ENCODE measurements around the gene CHST12. TPM values are rescaled to one million over a fixed set of nuclear protein-coding genes. Genes with fewer than 3 reads are reported as not detected.
"Not testable (repeated sequence)": the region's sequence is repeated elsewhere in the genome, so short reads cannot be mapped to it uniquely, and the experiment has no call there.

Gene CHST12
- total RNA-seq, 2 donors from 2014 or later, result 4.7 to 11.2 TPM

DNA sequence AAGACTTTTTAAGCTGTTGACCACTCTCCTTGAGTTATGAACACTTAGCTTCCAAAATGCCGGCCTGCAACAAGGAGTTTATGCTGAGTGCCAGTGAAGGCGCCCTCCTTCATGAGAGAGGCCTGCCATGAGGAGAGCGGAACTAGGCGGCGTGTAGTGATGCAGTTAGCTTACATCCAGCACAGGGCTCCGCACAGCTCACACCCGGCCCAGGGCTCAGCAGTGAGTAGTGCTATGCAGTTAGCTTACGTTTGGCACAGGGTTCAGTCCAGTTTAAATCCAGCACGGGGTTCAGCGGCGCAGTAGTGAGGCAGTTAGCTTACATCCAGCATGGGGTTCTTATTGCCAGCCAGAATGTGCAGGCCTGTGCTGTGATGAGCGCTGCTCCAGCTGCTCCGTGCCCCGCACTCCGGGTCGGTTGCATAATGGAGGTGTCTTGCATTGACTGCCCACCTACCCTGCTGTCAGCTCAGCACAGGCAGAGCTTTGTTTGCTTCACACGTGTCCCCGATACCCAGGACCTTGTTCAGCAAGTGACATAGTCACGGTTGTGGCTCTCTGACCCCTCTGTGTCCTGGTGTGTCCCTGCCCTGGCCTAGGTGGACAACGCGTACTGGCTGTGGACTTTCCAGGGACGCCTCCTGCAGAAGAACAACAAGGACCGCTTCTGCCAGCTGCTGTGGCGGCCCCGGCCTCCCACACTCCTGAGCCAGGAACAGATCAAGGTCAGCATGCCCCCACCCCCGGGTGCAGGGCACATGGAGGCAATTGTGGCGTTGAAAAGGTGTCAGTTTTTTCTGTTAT lies 26.9 kb upstream of the CHST12 start:
- peak in 2 of 3 donors; percentile 35 to 40 for TF ChIP-seq POLR2A (IDR thresholded peaks at IDR 0.05)
- TF ChIP-seq, protein P1, sequence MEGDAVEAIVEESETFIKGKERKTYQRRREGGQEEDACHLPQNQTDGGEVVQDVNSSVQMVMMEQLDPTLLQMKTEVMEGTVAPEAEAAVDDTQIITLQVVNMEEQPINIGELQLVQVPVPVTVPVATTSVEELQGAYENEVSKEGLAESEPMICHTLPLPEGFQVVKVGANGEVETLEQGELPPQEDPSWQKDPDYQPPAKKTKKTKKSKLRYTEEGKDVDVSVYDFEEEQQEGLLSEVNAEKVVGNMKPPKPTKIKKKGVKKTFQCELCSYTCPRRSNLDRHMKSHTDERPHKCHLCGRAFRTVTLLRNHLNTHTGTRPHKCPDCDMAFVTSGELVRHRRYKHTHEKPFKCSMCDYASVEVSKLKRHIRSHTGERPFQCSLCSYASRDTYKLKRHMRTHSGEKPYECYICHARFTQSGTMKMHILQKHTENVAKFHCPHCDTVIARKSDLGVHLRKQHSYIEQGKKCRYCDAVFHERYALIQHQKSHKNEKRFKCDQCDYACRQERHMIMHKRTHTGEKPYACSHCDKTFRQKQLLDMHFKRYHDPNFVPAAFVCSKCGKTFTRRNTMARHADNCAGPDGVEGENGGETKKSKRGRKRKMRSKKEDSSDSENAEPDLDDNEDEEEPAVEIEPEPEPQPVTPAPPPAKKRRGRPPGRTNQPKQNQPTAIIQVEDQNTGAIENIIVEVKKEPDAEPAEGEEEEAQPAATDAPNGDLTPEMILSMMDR (IDR thresholded peaks at IDR 0.05), result no peak

DNA sequence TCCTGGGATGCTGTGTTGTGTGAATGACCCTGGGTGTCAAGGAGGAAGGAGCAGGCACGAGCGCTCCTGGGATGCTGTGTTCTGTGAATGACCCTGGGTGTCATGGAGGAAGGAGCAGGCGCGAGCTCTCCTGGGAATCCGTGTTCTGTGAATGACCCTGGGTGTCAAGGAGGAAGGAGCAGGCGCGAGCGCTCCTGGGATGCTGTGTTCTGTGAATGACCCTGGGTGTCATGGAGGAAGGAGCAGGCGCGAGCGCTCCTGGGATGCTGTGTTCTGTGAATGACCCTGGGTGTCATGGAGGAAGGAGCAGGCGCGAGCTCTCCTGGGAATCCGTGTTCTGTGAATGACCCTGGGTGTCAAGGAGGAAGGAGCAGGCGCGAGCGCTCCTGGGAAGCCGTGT lies 25.9 kb upstream of the CHST12 start:
- peak in 1 of 4 donors; percentile 43 for DNase-seq
- H3K9me3 ChIP-seq; H3K4me3 ChIP-seq; H3K27me3 ChIP-seq; intact Hi-C loops (cut with DNase I); ATAC-seq: not testable (repeated sequence)
- Histone ChIP-seq H3K4me1 (peaks cover 40% of the 10 kb centered on the region), H3K27ac (peak overlapping the region in 2 of 4 donors; percentile 74 to 83), H3K36me3 (replicated peaks in 1 of 2; ENCODE audit: insufficient read depth in 1 of 2, low read depth in 2 of 2) (peaks cover 0 to 54% of the 10 kb centered on the region in 2 donors)
- WGBS, 2 donors, result 85 to 94% methylated on average over 13 to 17 of the region's 18 CpGs

More for the DNA sequence above, 26.9 kb upstream of the CHST12 start:
- peaks cover 0 to 59% of the 10 kb centered on the region in 2 donors for H3K36me3 ChIP-seq (replicated peaks in 1 of 2; ENCODE audit: insufficient read depth in 1 of 2, low read depth in 2 of 2)
- H3K27me3 ChIP-seq, result no peaks in the 10 kb centered on the region
- H3K9me3 ChIP-seq, result no peaks in the 10 kb centered on the region
- ATAC-seq, result peak; percentile 91
- intact Hi-C loops (cut with DNase I), result no loop called here
- 45 to 58% methylated on average over 16 to 27 of the region's 27 CpGs for WGBS, 2 donors
- H3K4me3 ChIP-seq, result no peak overlapping the region
- DNase-seq, result peak; percentile 88 to 94 (median 94)
- peaks cover 40% of the 10 kb centered on the region for H3K4me1 ChIP-seq
- peak overlapping the region; percentile 74 to 86 (median 82) for H3K27ac ChIP-seq

DNA sequence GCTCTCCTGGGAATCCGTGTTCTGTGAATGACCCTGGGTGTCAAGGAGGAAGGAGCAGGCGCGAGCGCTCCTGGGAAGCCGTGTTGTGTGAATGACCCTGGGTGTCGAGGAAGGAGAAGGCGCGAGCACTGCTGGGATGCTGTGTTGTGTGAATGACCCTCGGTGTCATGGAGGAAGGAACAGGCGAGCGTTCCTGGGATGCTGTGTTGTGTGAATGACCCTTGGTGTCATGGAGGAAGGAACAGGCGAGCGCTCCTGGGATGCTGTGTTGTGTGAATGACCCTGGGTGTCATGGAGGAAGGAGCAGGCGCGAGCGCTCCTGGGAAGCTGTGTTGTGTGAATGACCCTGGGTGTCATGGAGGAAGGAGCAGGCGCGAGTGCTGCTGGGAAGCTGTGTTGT lies 25.3 kb upstream of the CHST12 start:
- DNase-seq; ATAC-seq; H3K27ac ChIP-seq; H3K4me3 ChIP-seq; H3K9me3 ChIP-seq; intact Hi-C loops (cut with DNase I); H3K27me3 ChIP-seq: not testable (repeated sequence)
- Histone ChIP-seq H3K4me1 (peaks cover 37% of the 10 kb centered on the region), H3K36me3 (replicated peaks in 1 of 2; ENCODE audit: insufficient read depth in 1 of 2, low read depth in 2 of 2) (peaks cover 0 to 48% of the 10 kb centered on the region in 2 donors)
- 89 to 91% methylated on average over 13 to 18 of the region's 18 CpGs for WGBS, 2 donors

DNA sequence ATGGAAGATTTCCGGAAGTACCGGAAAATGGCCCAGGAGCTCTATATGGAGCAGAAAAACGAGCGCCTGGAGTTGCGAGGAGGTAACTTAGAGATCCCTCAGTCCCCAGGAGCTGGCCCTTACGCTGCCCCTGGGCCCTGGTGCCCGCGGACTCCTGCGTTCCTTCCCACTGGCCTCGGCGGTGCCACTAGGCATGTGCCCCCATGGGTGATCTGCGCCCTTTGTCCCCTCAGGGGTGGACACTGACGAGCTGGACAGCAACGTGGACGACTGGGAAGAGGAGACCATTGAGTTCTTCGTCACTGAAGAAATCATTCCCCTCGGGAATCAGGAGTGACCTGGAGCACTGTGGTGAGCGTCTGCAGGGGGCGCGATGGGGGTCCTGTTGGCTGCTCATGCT lies 24.2 kb upstream of the CHST12 start:
- Histone ChIP-seq H3K27me3 (no peaks in the 10 kb centered on the region), H3K4me1 (peaks cover 30% of the 10 kb centered on the region), H3K4me3 (no peak overlapping the region), H3K9me3 (no peaks in the 10 kb centered on the region), H3K36me3 (replicated peaks in 1 of 2; ENCODE audit: insufficient read depth in 1 of 2, low read depth in 2 of 2) (peaks cover 0 to 44% of the 10 kb centered on the region in 2 donors), H3K27ac (no peak overlapping the region)
- DNase-seq (no peak), ATAC-seq (no peak)
- 94 to 95% methylated on average over 13 to 20 of the region's 20 CpGs for WGBS, 2 donors
- TF ChIP-seq, protein P1 (IDR thresholded peaks at IDR 0.05), result no peak
- TF ChIP-seq POLR2A (IDR thresholded peaks at IDR 0.05), result no peak
- intact Hi-C loops (cut with DNase I), result no loop called here

DNA sequence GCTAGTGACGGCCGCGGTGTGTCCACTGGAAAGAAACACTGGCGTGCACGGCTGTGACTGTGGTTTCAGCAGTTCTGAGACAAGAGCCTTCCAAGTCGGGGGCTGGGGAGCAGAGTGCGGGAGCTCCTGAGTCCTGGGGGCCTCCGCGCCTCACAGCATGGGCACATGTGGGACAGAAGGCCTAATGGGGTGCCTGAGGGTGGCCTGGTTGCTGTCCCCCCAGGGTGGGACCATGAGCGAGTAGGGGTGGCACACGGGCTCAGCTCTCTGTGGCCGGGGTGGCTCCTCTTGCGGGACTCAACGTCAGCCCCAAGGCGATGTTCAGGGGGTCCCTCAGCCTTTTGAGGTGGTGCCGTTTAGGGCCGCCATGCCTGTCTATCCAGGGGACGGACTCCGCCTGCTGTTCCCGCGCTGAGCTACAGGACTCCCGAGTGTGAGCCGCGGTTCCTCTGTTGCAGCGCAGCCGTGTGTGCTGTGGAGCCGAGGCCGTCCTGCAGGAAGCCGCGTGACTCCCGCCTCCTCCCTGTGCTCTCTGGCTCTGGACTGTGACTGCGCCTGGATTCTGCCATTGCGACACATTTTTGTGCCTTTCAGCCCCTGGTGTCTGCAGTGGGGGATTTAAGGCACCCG lies 23.5 kb upstream of the CHST12 start:
- Histone ChIP-seq H3K27me3 (no peaks in the 10 kb centered on the region), H3K27ac (no peak overlapping the region), H3K9me3 (no peaks in the 10 kb centered on the region), H3K36me3 (replicated peaks in 1 of 2; ENCODE audit: insufficient read depth in 1 of 2, low read depth in 2 of 2) (peaks cover 0 to 38% of the 10 kb centered on the region in 2 donors), H3K4me3 (no peak overlapping the region), H3K4me1 (peaks cover 23% of the 10 kb centered on the region)
- TF ChIP-seq POLR2A (IDR thresholded peaks at IDR 0.05), result no peak
- TF ChIP-seq, protein P1 (IDR thresholded peaks at IDR 0.05), result no peak
- DNase-seq (no peak), ATAC-seq (no peak)
- intact Hi-C loops (cut with DNase I), result no loop called here
- 90 to 95% methylated on average over 7 to 32 of the region's 34 CpGs for WGBS, 2 donors
